NCI-H2196 (cell line): ENCODE data around the gene ITGB3BP.
"Not testable (repeated sequence)": the region's sequence is repeated elsewhere in the genome, so short reads cannot be mapped to it uniquely, and the experiment has no call there.

Experiments
- DNase-seq: peaks from one replicate; lab custom pipeline; 2025; ENCODE audit not compliant: unreplicated experiment; lab: John Stamatoyannopoulos, UW

ITGB3BP gene

GRCh38 chr1:63509718-63510117 is 13.3 kb downstream of the ITGB3BP start:
- DNase-seq, result no peak

- DNase-seq, result no peak
Observed at GRCh38 chr1:63506782-63507181, 16.2 kb downstream of the ITGB3BP start.

DNA sequence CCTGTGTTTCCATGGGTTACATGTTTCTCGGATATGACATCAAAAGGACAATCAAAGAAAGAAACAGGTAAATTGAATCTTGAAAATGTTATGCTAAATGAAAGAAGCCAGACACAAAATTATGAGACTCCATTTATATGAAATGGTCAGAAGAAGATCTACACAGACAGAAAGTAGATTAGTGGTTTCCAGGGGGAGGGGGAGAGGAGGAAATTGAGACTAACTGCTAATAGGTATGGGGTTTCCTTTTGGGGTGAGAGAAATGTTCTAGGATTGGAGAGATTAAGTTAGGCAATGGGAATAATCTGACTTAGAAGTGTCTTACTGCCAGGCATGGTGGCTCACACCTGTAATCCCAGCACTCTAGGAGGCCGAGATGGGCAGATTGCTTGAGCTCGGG is 21.8 kb downstream of the ITGB3BP start:
- no peak for DNase-seq

DNA sequence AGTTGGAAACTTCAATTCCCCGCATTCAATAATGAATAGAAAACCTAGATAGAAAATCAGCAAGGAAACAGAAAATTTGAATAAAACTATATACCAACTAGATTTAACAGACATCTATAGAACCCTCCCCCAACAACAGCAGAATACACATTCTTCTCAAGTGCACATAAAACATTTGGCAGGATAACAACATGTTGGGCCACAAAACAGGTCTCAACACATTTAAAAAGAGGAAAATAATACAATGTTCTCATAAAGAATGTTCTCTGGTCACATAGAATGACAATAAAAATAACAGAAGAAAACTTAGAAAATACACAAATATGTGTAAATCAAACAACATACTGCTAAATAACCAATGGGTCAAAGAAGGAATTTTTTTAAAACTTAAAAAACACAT is 24.9 kb downstream of the ITGB3BP start:
- DNase-seq, result no peak

DNA sequence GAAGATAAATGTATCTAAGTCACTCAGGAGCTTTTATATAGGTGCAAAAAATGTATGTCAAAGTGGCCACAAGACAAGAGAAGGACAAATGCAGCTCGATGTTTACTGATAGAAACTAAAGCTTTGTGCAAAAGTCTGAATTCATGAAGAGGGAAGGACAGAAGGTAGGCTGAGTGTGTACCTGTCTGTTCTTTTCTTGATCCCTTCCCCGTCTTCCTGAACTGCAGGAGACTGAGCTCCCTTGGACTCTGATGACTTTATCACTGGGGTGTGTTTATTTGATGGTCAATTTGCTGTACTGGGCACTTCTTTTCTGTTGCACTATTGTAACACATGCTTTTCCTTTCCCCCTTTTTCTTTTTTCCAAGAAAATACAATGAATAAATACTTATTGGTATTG is 25.4 kb downstream of the ITGB3BP start:
- DNase-seq, result no peak

DNA sequence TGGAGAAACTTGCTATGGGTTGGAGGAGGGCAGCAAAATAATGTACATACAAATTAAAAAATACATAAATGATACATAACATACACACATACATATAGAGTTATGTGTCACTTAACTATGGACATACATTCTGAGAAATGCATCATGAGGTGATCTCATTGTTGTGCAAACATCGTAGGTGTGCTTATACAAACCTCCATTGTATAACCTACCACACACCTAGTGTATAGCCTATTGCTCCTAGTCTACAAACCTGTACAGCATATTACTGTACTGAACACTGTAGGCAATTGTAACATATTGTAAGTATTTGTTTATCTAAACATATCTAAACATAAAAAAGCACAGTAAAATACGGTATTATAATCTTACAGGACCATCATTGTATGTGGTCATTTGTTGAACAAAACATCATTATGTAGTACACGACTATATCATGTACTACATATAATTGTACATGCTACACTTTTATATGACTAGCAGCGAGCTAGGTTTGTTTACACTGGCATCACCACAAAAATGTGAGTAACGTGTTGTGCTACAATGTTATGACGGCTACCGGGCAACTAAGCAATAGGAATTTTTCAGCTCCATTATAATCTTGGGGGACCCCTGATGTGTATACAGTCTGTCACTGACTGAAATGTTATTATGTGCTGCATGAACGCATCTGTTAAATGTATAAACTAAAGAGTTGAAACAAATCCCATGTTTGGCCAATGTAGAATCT is 35.5 kb downstream of the ITGB3BP start:
- DNase-seq, result no peak

DNA sequence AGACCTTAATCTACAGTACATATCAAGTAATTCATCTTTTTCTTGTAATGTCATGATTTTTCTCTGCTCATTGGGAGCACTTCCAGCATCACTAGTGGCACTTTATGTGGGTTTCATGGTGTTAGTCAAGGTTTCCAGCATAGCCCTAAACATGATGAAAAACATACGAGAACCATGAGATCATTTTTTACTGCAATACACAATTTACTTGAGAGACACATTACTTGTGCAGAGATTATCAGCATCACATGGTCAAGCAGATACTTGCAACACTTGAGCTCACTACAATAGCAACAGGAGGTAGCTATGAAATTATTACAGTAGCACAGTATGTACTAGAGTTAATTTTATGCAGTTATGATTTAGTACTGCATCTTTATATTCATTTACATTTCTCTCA is 36.4 kb downstream of the ITGB3BP start:
- no peak for DNase-seq

- DNase-seq, result no peak
Observed at GRCh38 chr1:63480057-63480456, 43.0 kb downstream of the ITGB3BP start.

DNA sequence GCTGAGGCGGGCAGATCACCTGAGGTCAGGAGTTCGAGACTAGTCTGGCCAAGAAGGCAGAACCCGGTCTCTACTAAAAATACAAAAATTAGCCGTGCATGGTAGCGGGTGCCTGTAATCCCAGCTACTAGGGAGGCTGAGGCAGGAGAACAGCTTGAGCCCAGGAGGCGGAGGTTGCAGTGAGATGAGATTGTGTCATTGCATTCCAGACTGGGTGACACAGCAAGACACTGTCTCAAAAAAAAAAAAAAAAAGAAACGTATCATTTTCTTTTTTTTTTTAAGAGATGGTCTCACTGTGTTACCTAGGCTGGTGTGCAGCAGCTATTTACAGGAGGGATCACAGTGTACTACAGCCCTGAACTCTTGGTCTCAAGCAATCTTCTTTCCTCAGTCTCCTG is 47.3 kb downstream of the ITGB3BP start:
- DNase-seq, result no peak

- not testable (repeated sequence) for DNase-seq
Observed at GRCh38 chr1:63468683-63469082, 54.3 kb downstream of the ITGB3BP start.

GRCh38 chr1:63466759-63467158 is 56.3 kb downstream of the ITGB3BP start:
- no peak for DNase-seq

- no peak for DNase-seq
Observed at GRCh38 chr1:63466181-63466580, 56.8 kb downstream of the ITGB3BP start.

DNA sequence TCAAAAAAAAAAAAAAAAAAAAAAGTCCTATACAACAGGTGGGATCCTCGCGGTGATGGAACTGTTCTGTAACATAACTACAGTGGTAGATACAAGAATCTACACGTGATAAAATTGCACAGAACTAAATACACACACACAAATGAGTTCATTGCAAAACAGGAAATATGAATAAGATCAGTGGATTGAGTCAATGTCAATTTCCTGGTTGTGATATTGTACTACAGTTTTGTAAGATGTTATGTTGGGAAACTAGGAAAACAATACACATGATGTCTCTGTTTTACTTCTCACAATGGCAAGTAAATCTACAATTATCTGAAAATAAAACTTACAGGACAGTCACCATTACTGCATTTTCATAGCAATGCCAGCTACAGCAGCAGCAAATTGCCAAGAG is 59.8 kb downstream of the ITGB3BP start:
- DNase-seq, result no peak

DNA sequence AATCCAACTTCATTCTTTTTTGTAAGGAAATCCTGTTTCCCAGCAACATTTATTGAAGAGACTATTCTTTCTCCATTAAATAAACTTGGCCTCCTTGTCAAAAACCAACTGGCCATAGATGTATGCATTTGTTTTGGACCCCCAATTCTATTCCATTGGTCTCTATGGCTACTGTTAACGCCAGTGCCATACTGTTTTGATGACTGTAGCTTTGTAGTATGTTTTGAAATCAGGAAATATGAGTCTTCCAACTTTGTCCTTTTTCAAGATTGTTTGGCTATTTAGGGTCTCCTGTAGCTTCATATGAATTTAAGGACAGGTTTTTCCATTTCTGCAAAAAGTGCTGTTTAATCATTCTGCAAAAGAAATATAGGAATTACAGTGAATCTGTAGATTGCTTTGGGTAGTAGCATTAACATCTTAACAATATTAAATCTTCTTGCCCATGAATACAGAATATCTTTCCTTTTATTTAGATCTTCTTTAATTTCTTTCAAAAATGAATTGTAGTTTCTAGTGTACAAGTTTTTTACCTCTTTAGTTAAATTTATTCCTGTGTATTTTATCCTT is 61.3 kb downstream of the ITGB3BP start:
- DNase-seq, result no peak

GRCh38 chr1:63458750-63459149 is 64.3 kb downstream of the ITGB3BP start:
- no peak for DNase-seq

DNA sequence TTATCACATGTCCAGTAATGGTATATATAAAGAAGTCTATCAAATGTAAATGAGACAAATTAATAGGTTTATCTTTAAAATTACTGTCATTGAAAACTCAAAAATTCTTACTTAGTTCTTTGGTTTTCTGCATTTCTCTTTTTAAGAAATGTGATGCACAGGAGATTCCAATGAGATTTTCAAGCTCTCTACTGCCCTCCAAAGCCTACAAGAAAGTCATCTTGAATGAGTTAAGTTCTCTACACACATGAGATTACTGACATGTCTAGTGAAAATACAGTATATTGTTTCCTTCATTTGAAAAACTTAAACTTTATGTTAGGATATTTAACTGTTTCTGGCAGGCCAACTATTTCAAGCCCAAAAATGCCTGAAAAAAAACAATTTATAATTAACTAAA is 68.8 kb downstream of the ITGB3BP start:
- DNase-seq, result no peak

- DNase-seq, result no peak
Observed at GRCh38 chr1:63453232-63453631, 69.8 kb downstream of the ITGB3BP start.

- DNase-seq, result no peak
Observed at GRCh38 chr1:63450416-63450815, 72.6 kb downstream of the ITGB3BP start.

DNA sequence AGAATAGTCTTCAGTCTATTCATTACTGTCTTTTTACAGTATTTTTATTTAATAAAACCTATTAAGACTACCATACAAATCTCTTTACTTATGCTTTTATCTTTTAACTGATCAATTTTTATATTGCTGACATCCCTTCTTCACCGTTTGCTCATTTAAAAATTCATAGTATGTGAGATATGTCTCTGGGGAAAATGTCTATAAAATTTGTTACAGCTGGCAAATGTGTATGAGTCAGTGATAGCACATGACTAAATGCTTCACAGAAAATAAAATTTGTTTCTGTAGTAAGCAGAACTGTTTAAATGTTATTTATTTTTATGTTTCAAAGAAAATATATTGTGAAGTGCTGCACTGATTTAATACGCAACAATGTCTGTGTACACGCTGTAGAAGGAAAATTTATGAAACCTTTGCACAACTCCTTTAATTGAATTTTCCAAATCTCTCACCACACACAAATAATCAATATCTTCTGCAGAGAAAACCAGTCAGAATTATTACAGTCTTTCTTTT is 74.2 kb downstream of the ITGB3BP start:
- DNase-seq, result no peak

GRCh38 chr1:63442141-63442475 is 80.9 kb downstream of the ITGB3BP start:
- DNase-seq, result no peak

- DNase-seq, result no peak
Observed at GRCh38 chr1:63435161-63435560, 87.9 kb downstream of the ITGB3BP start.

GRCh38 chr1:63429281-63429680 is 93.7 kb downstream of the ITGB3BP start:
- no peak for DNase-seq

GRCh38 chr1:63428815-63429214 is 94.2 kb downstream of the ITGB3BP start:
- DNase-seq, result no peak
